Lower leg skin (tissue), 3 donors: ENCODE data around the gene KISS1.

Experiments
- POLR2A ChIP-seq, 2 donors: fragments of 450-650 bp; IDR thresholded peaks; one replicate each; pipeline ENCODE4 v1.6.1; 2016 to 2017; ENCODE audit warnings: antibody characterized with exemption in 2 of 2, mild to moderate bottlenecking in 1 of 2, moderate library complexity in 1 of 2
- TF ChIP-seq, protein P1 (sequence below), 3 donors: fragments of 450-650 bp; IDR thresholded peaks; one replicate each; pipeline ENCODE4 v1.5.1; 2016; ENCODE audit warnings: antibody characterized with exemption in 3 of 3, mild to moderate bottlenecking in 3 of 3, moderate library complexity in 2 of 3

DNA sequence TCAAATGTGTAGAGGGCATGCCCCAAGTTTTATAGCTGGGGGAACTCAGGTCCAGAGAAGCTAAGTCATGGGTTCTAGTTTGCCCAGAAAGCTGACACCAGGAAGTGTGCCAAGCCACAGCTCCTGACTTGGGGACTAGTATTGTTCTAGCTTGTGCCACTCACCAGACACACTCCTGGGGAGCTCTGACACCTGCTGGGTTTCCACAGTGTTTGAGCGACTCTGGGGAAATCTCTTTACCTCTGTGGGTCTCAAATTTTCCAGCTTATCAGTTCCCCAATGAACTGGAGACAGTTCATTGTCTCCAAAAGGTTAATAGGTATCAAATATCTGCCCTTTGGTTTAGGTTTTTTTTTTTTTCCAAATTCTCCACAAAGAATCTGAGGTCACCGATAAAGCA, 4.2 kb downstream of the KISS1 start:
- TF ChIP-seq, protein P1, sequence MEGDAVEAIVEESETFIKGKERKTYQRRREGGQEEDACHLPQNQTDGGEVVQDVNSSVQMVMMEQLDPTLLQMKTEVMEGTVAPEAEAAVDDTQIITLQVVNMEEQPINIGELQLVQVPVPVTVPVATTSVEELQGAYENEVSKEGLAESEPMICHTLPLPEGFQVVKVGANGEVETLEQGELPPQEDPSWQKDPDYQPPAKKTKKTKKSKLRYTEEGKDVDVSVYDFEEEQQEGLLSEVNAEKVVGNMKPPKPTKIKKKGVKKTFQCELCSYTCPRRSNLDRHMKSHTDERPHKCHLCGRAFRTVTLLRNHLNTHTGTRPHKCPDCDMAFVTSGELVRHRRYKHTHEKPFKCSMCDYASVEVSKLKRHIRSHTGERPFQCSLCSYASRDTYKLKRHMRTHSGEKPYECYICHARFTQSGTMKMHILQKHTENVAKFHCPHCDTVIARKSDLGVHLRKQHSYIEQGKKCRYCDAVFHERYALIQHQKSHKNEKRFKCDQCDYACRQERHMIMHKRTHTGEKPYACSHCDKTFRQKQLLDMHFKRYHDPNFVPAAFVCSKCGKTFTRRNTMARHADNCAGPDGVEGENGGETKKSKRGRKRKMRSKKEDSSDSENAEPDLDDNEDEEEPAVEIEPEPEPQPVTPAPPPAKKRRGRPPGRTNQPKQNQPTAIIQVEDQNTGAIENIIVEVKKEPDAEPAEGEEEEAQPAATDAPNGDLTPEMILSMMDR (IDR thresholded peaks at IDR 0.05): no peak
- TF ChIP-seq POLR2A (IDR thresholded peaks at IDR 0.05): no peak
